SU-DHL-6 (cell line): Measurements from ENCODE around the gene FAM83C.

ENCODE experiments used
- H2AFZ ChIP-seq: fragments of 200-600 bp; sonication (generic); 2 replicates; pipeline ENCODE4 v1.6.1; 2014; ENCODE audit warnings: low read depth, mild to moderate bottlenecking, moderate library complexity, mixed read lengths, antibody characterized with exemption, low read length; ENCODE audit not compliant: severe bottlenecking
- H3F3A ChIP-seq: fragments of 200-600 bp; shearing (Covaris generic); 2 replicates; pipeline ENCODE4 v1.6.0; 2016; ENCODE audit warnings: antibody characterized with exemption, mild to moderate bottlenecking; ENCODE audit not compliant: insufficient read depth
- H3K27ac ChIP-seq: fragments of 200-600 bp; sonication (generic); 2 replicates; pipeline ENCODE4 v1.5.1; 2016; ENCODE audit warnings: low read depth, mild to moderate bottlenecking, low read length, moderate library complexity, mixed read lengths
- H3K27me3 ChIP-seq: fragments of 200-600 bp; sonication (generic), shearing (Covaris generic); 2 replicates; pipeline ENCODE4 v1.6.0; 2014; ENCODE audit warnings: mild to moderate bottlenecking, low read length
- H3K36me3 ChIP-seq: fragments of 200-600 bp; sonication (generic); 2 replicates; pipeline ENCODE4 v1.6.1; 2014; ENCODE audit warnings: mild to moderate bottlenecking, low read length, mixed read lengths
- H3K4me2 ChIP-seq: fragments of 300-600, 200-600 bp; shearing (Covaris generic), sonication (generic); 2 replicates; pipeline ENCODE4 v1.6.0; 2014; ENCODE audit warnings: low read length, low read depth, mild to moderate bottlenecking; ENCODE audit not compliant: poor library complexity, severe bottlenecking
- H3K4me3 ChIP-seq: fragments of 200-600 bp; sonication (generic); 2 replicates; pipeline ENCODE4 v1.5.1; 2014; ENCODE audit warnings: antibody characterized with exemption, low read length, mild to moderate bottlenecking, mixed read lengths; ENCODE audit not compliant: insufficient read depth, poor library complexity, severe bottlenecking
- H3K79me2 ChIP-seq: fragments of 200-600 bp; sonication (generic); 2 replicates; pipeline ENCODE4 v1.6.1; 2014; ENCODE audit warnings: mild to moderate bottlenecking, low read length, moderate library complexity; ENCODE audit not compliant: insufficient read depth
- H3K9ac ChIP-seq: fragments of 200-600 bp; sonication (generic); 2 replicates; pipeline ENCODE4 v1.7.0; 2014; ENCODE audit warnings: mild to moderate bottlenecking, low read length
- H3K9me2 ChIP-seq: fragments of 200-600 bp; sonication (generic); replicated peaks from 2 replicates; pipeline ENCODE4 v1.6.1; 2014; ENCODE audit warnings: low read length; ENCODE audit not compliant: insufficient read depth
- H3K9me3 ChIP-seq: fragments of 200-600 bp; sonication (generic); 2 replicates; pipeline ENCODE4 v1.6.1; 2014; ENCODE audit warnings: low read length, mixed read lengths; ENCODE audit not compliant: insufficient read depth
- H4K20me1 ChIP-seq: fragments of 200-600 bp; sonication (generic); 2 replicates; pipeline ENCODE4 v1.6.1; 2014; ENCODE audit warnings: low read depth, mild to moderate bottlenecking, antibody characterized with exemption, low read length, moderate library complexity, mixed read lengths
- EZH2phosphoT487 ChIP-seq: fragments of 200-600 bp; sonication (generic), shearing (Covaris generic); conservative IDR thresholded peaks from 2 replicates; pipeline ENCODE4 v1.6.1; 2018; ENCODE audit warnings: mild to moderate bottlenecking, antibody characterized with exemption, low read length, moderate library complexity, mixed read lengths
- TF ChIP-seq, protein P1 (sequence below): fragments of 200-600 bp; sonication (generic); IDR thresholded peaks from one replicate; pipeline ENCODE4 v1.5.1; 2017; ENCODE audit warnings: antibody characterized with exemption, mild to moderate bottlenecking, low read length, moderate library complexity; ENCODE audit not compliant: insufficient read depth, poor library complexity, severe bottlenecking

Gene FAM83C

DNA sequence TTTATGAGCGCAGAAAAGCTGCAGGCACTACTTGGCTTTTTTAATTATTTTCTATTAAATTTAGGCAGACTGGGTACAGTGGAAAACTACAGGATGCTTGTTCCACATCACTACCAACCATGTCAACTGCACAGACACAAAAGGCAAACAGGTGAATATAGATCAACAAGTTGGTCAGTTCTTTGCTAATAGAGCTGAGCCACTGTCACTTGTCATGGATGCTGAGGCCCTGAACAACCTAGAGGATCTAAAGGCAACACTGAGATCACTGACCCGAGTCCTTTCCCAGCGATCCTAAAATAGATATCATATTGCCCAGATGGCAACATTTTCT, 34.5 kb upstream of the FAM83C start:
- H3K9me3 ChIP-seq, result no peaks in the 10 kb centered on the region
- no peak overlapping the region for H2AFZ ChIP-seq
- H3K79me2 ChIP-seq, result no peaks in the 10 kb centered on the region
- H3F3A ChIP-seq, result no peaks in the 10 kb centered on the region
- H4K20me1 ChIP-seq, result no peaks in the 10 kb centered on the region
- no peak overlapping the region for H3K27ac ChIP-seq
- H3K27me3 ChIP-seq, result no peaks in the 10 kb centered on the region
- no peak overlapping the region for H3K4me3 ChIP-seq
- H3K9me2 ChIP-seq, result no peaks in the 10 kb centered on the region
- H3K36me3 ChIP-seq, result no peaks in the 10 kb centered on the region
- no peak overlapping the region for H3K9ac ChIP-seq
- TF ChIP-seq, protein P1, sequence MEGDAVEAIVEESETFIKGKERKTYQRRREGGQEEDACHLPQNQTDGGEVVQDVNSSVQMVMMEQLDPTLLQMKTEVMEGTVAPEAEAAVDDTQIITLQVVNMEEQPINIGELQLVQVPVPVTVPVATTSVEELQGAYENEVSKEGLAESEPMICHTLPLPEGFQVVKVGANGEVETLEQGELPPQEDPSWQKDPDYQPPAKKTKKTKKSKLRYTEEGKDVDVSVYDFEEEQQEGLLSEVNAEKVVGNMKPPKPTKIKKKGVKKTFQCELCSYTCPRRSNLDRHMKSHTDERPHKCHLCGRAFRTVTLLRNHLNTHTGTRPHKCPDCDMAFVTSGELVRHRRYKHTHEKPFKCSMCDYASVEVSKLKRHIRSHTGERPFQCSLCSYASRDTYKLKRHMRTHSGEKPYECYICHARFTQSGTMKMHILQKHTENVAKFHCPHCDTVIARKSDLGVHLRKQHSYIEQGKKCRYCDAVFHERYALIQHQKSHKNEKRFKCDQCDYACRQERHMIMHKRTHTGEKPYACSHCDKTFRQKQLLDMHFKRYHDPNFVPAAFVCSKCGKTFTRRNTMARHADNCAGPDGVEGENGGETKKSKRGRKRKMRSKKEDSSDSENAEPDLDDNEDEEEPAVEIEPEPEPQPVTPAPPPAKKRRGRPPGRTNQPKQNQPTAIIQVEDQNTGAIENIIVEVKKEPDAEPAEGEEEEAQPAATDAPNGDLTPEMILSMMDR, result no peak
- no peak for TF ChIP-seq EZH2phosphoT487
- no peak overlapping the region for H3K4me2 ChIP-seq

DNA sequence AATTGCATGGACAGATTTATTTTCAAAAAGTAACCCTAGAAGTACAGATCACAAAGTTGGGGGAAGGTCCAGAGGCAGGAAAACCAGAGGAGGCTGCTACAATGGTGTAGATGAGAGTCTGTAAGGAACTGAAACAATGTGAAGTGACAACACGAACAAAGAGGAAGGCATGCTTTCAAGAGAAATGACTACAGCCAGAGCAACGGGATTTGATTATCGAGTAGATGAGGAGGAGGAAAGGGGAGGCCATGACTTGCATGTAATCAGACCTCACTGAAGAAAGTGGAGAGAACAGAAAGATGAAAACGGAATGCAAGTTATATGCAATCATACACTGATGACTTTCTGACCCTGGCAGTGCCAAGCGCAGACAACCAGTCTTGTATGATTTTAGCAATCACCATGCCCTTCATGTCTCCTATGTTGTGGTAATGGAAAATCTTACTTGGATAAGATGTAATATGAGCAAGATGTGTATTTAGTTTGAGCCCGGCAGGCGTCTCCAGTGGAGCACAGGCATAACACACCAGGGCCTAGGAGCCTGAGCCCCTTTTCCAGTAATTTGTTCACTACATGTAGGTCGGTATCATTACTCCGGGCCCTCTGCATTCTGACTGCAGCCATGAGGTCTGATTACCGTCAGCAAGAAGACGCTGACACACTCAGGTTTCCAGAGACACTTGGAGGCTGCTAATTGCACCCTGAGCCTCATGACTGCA, 34.0 kb upstream of the FAM83C start:
- no peak for TF ChIP-seq EZH2phosphoT487
- TF ChIP-seq, protein P1, result no peak
- H3K79me2 ChIP-seq, result no peaks in the 10 kb centered on the region
- no peaks in the 10 kb centered on the region for H3K36me3 ChIP-seq
- H3K27ac ChIP-seq, result no peak overlapping the region
- no peak overlapping the region for H3K4me2 ChIP-seq
- H3K4me3 ChIP-seq, result no peak overlapping the region
- H3F3A ChIP-seq, result no peaks in the 10 kb centered on the region
- H3K9me2 ChIP-seq, result no peaks in the 10 kb centered on the region
- H3K27me3 ChIP-seq, result no peaks in the 10 kb centered on the region
- no peak overlapping the region for H3K9ac ChIP-seq
- H3K9me3 ChIP-seq, result no peaks in the 10 kb centered on the region
- no peaks in the 10 kb centered on the region for H4K20me1 ChIP-seq
- H2AFZ ChIP-seq, result no peak overlapping the region

DNA sequence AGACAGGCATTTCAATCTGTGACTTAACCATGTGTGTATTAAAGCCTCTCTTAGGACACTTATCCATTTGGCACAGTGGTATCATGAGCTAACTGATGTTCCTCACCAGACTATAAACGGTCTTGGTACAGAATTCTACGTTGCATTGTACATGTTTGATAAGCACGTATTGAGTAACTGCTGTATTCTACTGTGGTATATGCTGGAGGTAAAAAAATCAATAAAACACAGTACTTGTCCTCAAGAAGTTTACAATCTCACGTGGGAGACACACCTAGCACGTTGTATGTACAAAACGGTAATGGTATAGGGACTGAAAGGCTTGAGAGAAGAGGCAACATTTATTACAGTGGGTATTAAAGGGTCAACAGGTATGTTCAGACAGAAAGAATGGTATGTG, 33.2 kb upstream of the FAM83C start:
- Histone ChIP-seq H2AFZ (no peak overlapping the region), H3K4me3 (no peak overlapping the region), H3K9me2 (no peaks in the 10 kb centered on the region), H3K36me3 (no peaks in the 10 kb centered on the region), H3F3A (no peaks in the 10 kb centered on the region), H3K27ac (no peak overlapping the region), H3K79me2 (no peaks in the 10 kb centered on the region), H3K9ac (no peak overlapping the region), H3K27me3 (no peaks in the 10 kb centered on the region), H3K4me2 (no peak overlapping the region), H4K20me1 (no peaks in the 10 kb centered on the region), H3K9me3 (no peaks in the 10 kb centered on the region)
- TF ChIP-seq, protein P1, result no peak
- no peak for TF ChIP-seq EZH2phosphoT487
